Lung (tissue), 12 donors: ENCODE measurements around the gene CREB5. TPM values are rescaled to one million over a fixed set of nuclear protein-coding genes. Genes with fewer than 3 reads are reported as not detected.

Source experiments
- ATAC-seq: fragments of 200-7000 bp; cut with Tn5 transposase; one replicate; pipeline ENCODE4 v1.9.1; 2020; ENCODE audit warnings: moderate number of reproducible peaks; ENCODE audit not compliant: insufficient read depth, low FRiP score
- DNase-seq, 3 donors: peaks; one replicate each; pipeline ENCODE4 v3.0.0-alpha.2; 2013 to 2017
- H3K27ac ChIP-seq, 2 donors: one replicate each; pipeline ENCODE4 v1.5.1; 2013; ENCODE audit warnings: mild to moderate bottlenecking in 2 of 2, moderate library complexity in 2 of 2, control low read depth in 1 of 2, inconsistent platforms in 1 of 2, low read depth in 1 of 2, low read length in 1 of 2
- H3K27me3 ChIP-seq, 3 donors: one replicate each; pipeline ENCODE4 v1.5.1; 2013; ENCODE audit warnings: low read length in 2 of 3; ENCODE audit not compliant: control insufficient read depth in 3 of 3, insufficient read depth in 3 of 3
- H3K36me3 ChIP-seq, 4 donors: one replicate each; pipeline ENCODE4 v1.5.1; 2013; ENCODE audit warnings: low read length in 4 of 4, mild to moderate bottlenecking in 1 of 4, moderate library complexity in 1 of 4; ENCODE audit not compliant: control insufficient read depth in 4 of 4, insufficient read depth in 4 of 4
- H3K4me1 ChIP-seq, 5 donors: one replicate each; pipeline ENCODE4 v1.5.1; 2013; ENCODE audit warnings: low read length in 5 of 5, mild to moderate bottlenecking in 2 of 5, moderate library complexity in 1 of 5; ENCODE audit not compliant: control insufficient read depth in 5 of 5, insufficient read depth in 5 of 5
- H3K4me3 ChIP-seq: one replicate; pipeline ENCODE4 v1.5.1; 2013; ENCODE audit warnings: mild to moderate bottlenecking, control low read depth, moderate library complexity
- H3K9ac ChIP-seq, 2 donors: one replicate each; pipeline ENCODE4 v1.5.1; 2013; ENCODE audit warnings: low read length in 2 of 2, control low read depth in 1 of 2; ENCODE audit not compliant: insufficient read depth in 1 of 2
- H3K9me3 ChIP-seq, 4 donors: one replicate each; pipeline ENCODE4 v1.5.1; 2013; ENCODE audit warnings: low read length in 3 of 4, mild to moderate bottlenecking in 1 of 4, moderate library complexity in 1 of 4; ENCODE audit not compliant: control insufficient read depth in 4 of 4, insufficient read depth in 3 of 4
- CTCF ChIP-seq: IDR thresholded peaks from 2 replicates; pipeline ENCODE4 v1.5.1; 2012; ENCODE audit warnings: mild to moderate bottlenecking; ENCODE audit errors: control extremely low read depth, extremely low read depth
- WGBS, 2 donors: extraction: QIAGEN DNeasy Blood & Tissue Kit; methylation state at CpG; one replicate each; pipeline ENCODE4 v1.1.7; 2013; 5-methylcytosine and 5-hydroxymethylcytosine counted together
- polyA plus RNA-seq, 2 donors: library from polyadenylated mRNA; stranded (reverse); fragments of 200-250 nt; gene quantifications; one replicate each; pipeline ENCODE4 v1.2.1, GENCODE V29; 2013
- total RNA-seq, 2 donors: library from RNA; depleted of rRNA in 1 of 2; stranded (reverse); fragments of >200 nt in 1 of 2; gene quantifications; one replicate each; pipeline ENCODE4 v1.2.1, GENCODE V29; 2014 to 2021
- donor health status: control.
- donor health status: control.
- donor health status: Bipolar disorder and iron deficiency.
- donor health status: healthy.
- donor health status: DM: yes; HTN: yes; CAD: no.

CREB5 gene
- total and polyA plus RNA-seq, 4 donors = 2.7 to 23.1 (median 9.6) TPM

- no peaks in the 10 kb centered on the region for H3K9me3 ChIP-seq
- TF ChIP-seq CTCF = no peak
- ATAC-seq (no peak), DNase-seq (no peak)
- H3K36me3 ChIP-seq = no peaks in the 10 kb centered on the region
- H3K4me3 ChIP-seq = no peak overlapping the region
- H3K27me3 ChIP-seq = no peaks in the 10 kb centered on the region
- 69 to 77% methylated on average over 2 of the region's 2 CpGs for WGBS, 2 donors
- H3K9ac ChIP-seq = no peak overlapping the region
- H3K27ac ChIP-seq = no peak overlapping the region
- H3K4me1 ChIP-seq = no peaks in the 10 kb centered on the region
Measured at GRCh38 chr7:28678431-28678965, 266.2 kb downstream of the CREB5 start.

GRCh38 chr7:28681693-28682310 lies 269.5 kb downstream of the CREB5 start:
- H3K4me1 ChIP-seq = peaks cover 0 to 8% (median 4%) of the 10 kb centered on the region in 5 donors
- 60 to 83% methylated on average over 5 of the region's 5 CpGs for WGBS, 2 donors
- no peaks in the 10 kb centered on the region for H3K9me3 ChIP-seq
- H3K27ac ChIP-seq = no peak overlapping the region
- no peaks in the 10 kb centered on the region for H3K27me3 ChIP-seq
- ATAC-seq (no peak), DNase-seq (no peak)
- H3K9ac ChIP-seq = no peak overlapping the region
- H3K4me3 ChIP-seq = no peak overlapping the region
- TF ChIP-seq CTCF = no peak
- H3K36me3 ChIP-seq = no peaks in the 10 kb centered on the region

- Histone ChIP-seq H3K36me3 (no peaks in the 10 kb centered on the region), H3K9ac (no peak overlapping the region), H3K27ac (no peak overlapping the region), H3K27me3 (no peaks in the 10 kb centered on the region), H3K4me1 (peaks cover 0 to 17% (median 8%) of the 10 kb centered on the region in 5 donors), H3K4me3 (no peak overlapping the region), H3K9me3 (no peaks in the 10 kb centered on the region)
- peak in 2 of 3 donors; percentile 32 to 38 for DNase-seq
- no peak for ATAC-seq
- 91 to 93% methylated on average over 8 of the region's 8 CpGs for WGBS, 2 donors
- TF ChIP-seq CTCF = no peak
Measured at GRCh38 chr7:28682801-28683200, 270.5 kb downstream of the CREB5 start.
